H9 (cell line): ENCODE measurements around the gene SCGB1A1. TPM values are rescaled to one million over a fixed set of nuclear protein-coding genes. Genes with fewer than 3 reads are reported as not detected.

Source experiments
- DNase-seq: peaks from one replicate; pipeline ENCODE4 v3.0.0-alpha.2; 2017
- H2AFZ ChIP-seq: one replicate; pipeline ENCODE4 v1.6.1; 2013; ENCODE audit warnings: mild to moderate bottlenecking, low read length, control low read depth, moderate library complexity
- H2AK5ac ChIP-seq: 2 replicates; pipeline ENCODE4 v1.6.1; 2013; ENCODE audit warnings: low read length, control low read depth, mixed read lengths; ENCODE audit not compliant: insufficient read length
- H2BK120ac ChIP-seq: one replicate; pipeline ENCODE4 v1.6.1; 2013; ENCODE audit warnings: low read depth, mild to moderate bottlenecking, low read length, control low read depth, inconsistent platforms; ENCODE audit not compliant: poor library complexity, severe bottlenecking
- H2BK12ac ChIP-seq: 2 replicates; pipeline ENCODE4 v1.6.1; 2013; ENCODE audit warnings: low read length, control low read depth, mixed read lengths, low read depth; ENCODE audit not compliant: insufficient read length
- H2BK15ac ChIP-seq: 2 replicates; pipeline ENCODE4 v1.6.1; 2013; ENCODE audit warnings: low read depth, low read length, control low read depth
- H2BK20ac ChIP-seq: one replicate; pipeline ENCODE4 v1.6.1; 2013; ENCODE audit warnings: low read depth, mild to moderate bottlenecking, low read length, control low read depth, inconsistent platforms; ENCODE audit not compliant: poor library complexity, severe bottlenecking
- H2BK5ac ChIP-seq: 2 replicates; pipeline ENCODE4 v1.6.1; 2013; ENCODE audit warnings: low read length, control low read depth, mixed read lengths; ENCODE audit not compliant: insufficient read length
- H3K14ac ChIP-seq: 2 replicates; pipeline ENCODE4 v1.6.1; 2013; ENCODE audit warnings: low read length, control low read depth; ENCODE audit not compliant: insufficient read depth
- H3K18ac ChIP-seq: 2 replicates; pipeline ENCODE4 v1.6.1; 2013; ENCODE audit warnings: low read depth, mild to moderate bottlenecking, mixed read lengths, low read length, control low read depth; ENCODE audit not compliant: insufficient read length
- H3K23ac ChIP-seq: 2 replicates; pipeline ENCODE4 v1.6.1; 2013; ENCODE audit warnings: low read length, control low read depth, mixed read lengths, low read depth; ENCODE audit not compliant: insufficient read length
- H3K23me2 ChIP-seq: 2 replicates; pipeline ENCODE4 v1.6.1; 2013; ENCODE audit warnings: low read depth, mild to moderate bottlenecking, mixed read lengths, low read length, control low read depth; ENCODE audit not compliant: insufficient read length, poor library complexity, severe bottlenecking
- H3K27ac ChIP-seq: 2 replicates; pipeline ENCODE4 v1.5.1; 2013; ENCODE audit warnings: low read length, control low read depth, mixed read lengths, low read depth; ENCODE audit not compliant: insufficient read length
- H3K27me3 ChIP-seq: 2 replicates; pipeline ENCODE4 v1.6.1; 2013; ENCODE audit warnings: low read length, control low read depth, inconsistent platforms; ENCODE audit not compliant: insufficient read depth
- H3K4ac ChIP-seq: 2 replicates; pipeline ENCODE4 v1.6.1; 2013; ENCODE audit warnings: low read depth, mild to moderate bottlenecking, control low read depth, inconsistent platforms, low read length, moderate library complexity
- H3K4me1 ChIP-seq: 2 replicates; pipeline ENCODE4 v1.6.1; 2013; ENCODE audit warnings: low read length, control low read depth, inconsistent platforms; ENCODE audit not compliant: insufficient read depth
- H3K4me2 ChIP-seq: 2 replicates; pipeline ENCODE4 v1.6.1; 2013; ENCODE audit warnings: low read length, control low read depth, mixed read lengths; ENCODE audit not compliant: insufficient read length, insufficient read depth
- H3K56ac ChIP-seq: 2 replicates; pipeline ENCODE4 v1.6.1; 2013; ENCODE audit warnings: low read depth, mild to moderate bottlenecking, mixed read lengths, low read length, control low read depth; ENCODE audit not compliant: insufficient read length
- H3K79me1 ChIP-seq: 2 replicates; pipeline ENCODE4 v1.6.1; 2013; ENCODE audit warnings: low read depth, mild to moderate bottlenecking, moderate library complexity, low read length, control low read depth, inconsistent platforms; ENCODE audit not compliant: insufficient read depth, poor library complexity, severe bottlenecking
- H3K79me2 ChIP-seq: 2 replicates; pipeline ENCODE4 v1.6.1; 2013; ENCODE audit warnings: low read length, control low read depth, inconsistent platforms; ENCODE audit not compliant: insufficient read depth
- H3K9ac ChIP-seq: 2 replicates; pipeline ENCODE4 v1.6.1; 2013; ENCODE audit warnings: low read length, control low read depth, mixed read lengths; ENCODE audit not compliant: insufficient read length; ENCODE audit errors: extremely low read depth
- H3K9me3 ChIP-seq: one replicate; pipeline ENCODE4 v1.6.1; 2013; ENCODE audit warnings: low read depth, low read length, inconsistent platforms; ENCODE audit not compliant: control insufficient read depth
- H3T11ph ChIP-seq: one replicate; pipeline ENCODE4 v1.6.1; 2013; ENCODE audit warnings: mild to moderate bottlenecking, low read length, control low read depth, inconsistent platforms
- H4K20me1 ChIP-seq: one replicate; pipeline ENCODE4 v1.6.1; 2013; ENCODE audit not compliant: control insufficient read depth, insufficient read length, insufficient read depth
- H4K5ac ChIP-seq: 2 replicates; pipeline ENCODE4 v1.6.1; 2013; ENCODE audit warnings: low read depth, mild to moderate bottlenecking, mixed read lengths, low read length, control low read depth; ENCODE audit not compliant: insufficient read length
- H4K8ac ChIP-seq: replicated peaks from 2 replicates; pipeline ENCODE4 v1.6.1; 2013; ENCODE audit warnings: low read length, control low read depth, mixed read lengths, low read depth; ENCODE audit not compliant: insufficient read length
- H4K91ac ChIP-seq: 2 replicates; pipeline ENCODE4 v1.6.1; 2013; ENCODE audit warnings: low read depth, mild to moderate bottlenecking, moderate library complexity, mixed read lengths, low read length, control low read depth; ENCODE audit not compliant: insufficient read length
- H3K27ac Mint-ChIP-seq, 3 experiments: 2 replicates in 2 of 3; 3 replicates in 1 of 3; pipeline ENCODE4 v1.8.0; 2020 to 2021; ENCODE audit warnings: mixed read lengths in 3 of 3, mild to moderate bottlenecking in 1 of 3, moderate library complexity in 1 of 3
- H3K27me3 Mint-ChIP-seq: 2 replicates; pipeline ENCODE4 v1.8.0; 2021; ENCODE audit warnings: low read depth, mild to moderate bottlenecking, moderate library complexity, mixed read lengths
- H3K36me3 Mint-ChIP-seq, 3 experiments: 2 replicates in 2 of 3; 3 replicates in 1 of 3; pipeline ENCODE4 v1.8.0; 2020 to 2021; ENCODE audit warnings: low read depth in 3 of 3, mixed read lengths in 3 of 3; ENCODE audit not compliant: insufficient read depth in 1 of 3
- H3K4me1 Mint-ChIP-seq, 2 experiments: 2 replicates each; pipeline ENCODE4 v1.8.0; 2020; ENCODE audit warnings: mixed read lengths in 2 of 2
- H3K4me3 Mint-ChIP-seq, 2 experiments: 2 replicates in 1 of 2; 3 replicates in 1 of 2; pipeline ENCODE4 v1.8.0; 2020 to 2021; ENCODE audit warnings: mild to moderate bottlenecking in 2 of 2, mixed read lengths in 2 of 2, moderate library complexity in 1 of 2
- H3K9me3 Mint-ChIP-seq, 2 experiments: 2 replicates in 1 of 2; 3 replicates in 1 of 2; pipeline ENCODE4 v1.8.0; 2020; ENCODE audit warnings: mild to moderate bottlenecking in 2 of 2, mixed read lengths in 2 of 2, moderate library complexity in 1 of 2
- CTCF ChIP-seq: fragments of 200-600 bp; sonication (generic); conservative IDR thresholded peaks from 3 replicates; pipeline ENCODE4 v1.8.0; 2021; ENCODE audit warnings: antibody characterized with exemption, mild to moderate bottlenecking
- WGBS: extraction: QIAGEN DNeasy Blood & Tissue Kit; methylation state at CpG from one replicate; pipeline ENCODE4 v1.1.7; 2013; ENCODE audit warnings: missing lambda C conversion rate, low lambda C conversion rate, mixed read lengths; ENCODE audit not compliant: insufficient read length; ENCODE audit errors: extremely low coverage; 5-methylcytosine and 5-hydroxymethylcytosine counted together
- total RNA-seq: library from RNA; stranded (reverse); gene quantifications from 2 replicates; pipeline ENCODE4 v1.2.1, GENCODE V29; 2021

The SCGB1A1 gene
- total RNA-seq, 1 experiment from 2014 or later = not detected

GRCh38 chr11:62399878-62400266 is 19.0 kb upstream of the SCGB1A1 start:
- peaks cover 6% of the 10 kb centered on the region for H3K23me2 ChIP-seq
- H3K4me2 ChIP-seq = no peak overlapping the region
- no peak overlapping the region for H2AK5ac ChIP-seq
- no peak overlapping the region for H3K14ac ChIP-seq
- Mint-ChIP-seq H3K27me3 (peaks cover 4% of the 10 kb centered on the region), H3K9me3 (no peaks in the 10 kb centered on the region), H3K4me1 (peaks cover 26 to 55% of the 10 kb centered on the region in 2 experiments), H3K4me3 (no peak overlapping the region), H3K36me3 (no peaks in the 10 kb centered on the region; a peak in 1 of 7 replicates), H3K27ac (no peak overlapping the region)
- no peak overlapping the region for H3K18ac ChIP-seq
- H3K79me1 ChIP-seq = no peaks in the 10 kb centered on the region
- H4K8ac ChIP-seq = no peak overlapping the region
- no peak for DNase-seq
- no peak overlapping the region for H3K27ac ChIP-seq
- H4K91ac ChIP-seq = no peak overlapping the region
- no peak for TF ChIP-seq CTCF
- no peak overlapping the region for H2BK120ac ChIP-seq
- no peak overlapping the region for H3T11ph ChIP-seq
- H3K56ac ChIP-seq = no peak overlapping the region
- H2BK15ac ChIP-seq = no peak overlapping the region
- no peak overlapping the region for H4K5ac ChIP-seq
- H3K79me2 ChIP-seq = no peaks in the 10 kb centered on the region
- no peak overlapping the region for H2BK5ac ChIP-seq
- H3K9me3 ChIP-seq = no peaks in the 10 kb centered on the region
- H3K9ac ChIP-seq = no peak overlapping the region
- H3K4ac ChIP-seq = no peak overlapping the region
- no peaks in the 10 kb centered on the region for H3K27me3 ChIP-seq
- no peak overlapping the region for H3K23ac ChIP-seq
- H3K4me1 ChIP-seq = peaks cover 4% of the 10 kb centered on the region; the same call in 1 of the 2 replicates
- no peak overlapping the region for H2BK20ac ChIP-seq
- no peak overlapping the region for H2AFZ ChIP-seq
- no CpG with 5 or more reads among the region's 7 CpGs for WGBS
- no peak overlapping the region for H2BK12ac ChIP-seq
- no peaks in the 10 kb centered on the region for H4K20me1 ChIP-seq
